Measurements from ENCODE around the gene CAT.

DNA sequence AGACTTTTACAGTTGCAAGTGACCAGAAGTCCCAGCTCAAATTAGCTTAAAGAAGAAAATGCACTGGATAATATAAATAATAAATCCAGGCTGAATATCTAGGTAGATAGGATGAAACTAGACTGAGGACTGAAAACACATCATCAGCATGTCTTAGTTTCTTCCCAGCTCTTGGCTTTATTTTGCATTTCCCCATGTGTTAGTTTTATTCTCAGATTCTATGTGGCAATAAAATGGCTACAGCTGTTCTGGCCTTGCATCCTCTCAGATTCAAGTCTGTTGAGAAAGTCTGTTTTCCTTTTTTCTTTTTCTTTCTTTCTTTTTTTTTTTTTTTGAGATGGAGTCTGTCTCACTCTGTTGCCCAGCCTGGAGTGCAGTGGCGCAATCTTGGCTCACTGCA lies 22.6 kb upstream of the CAT start:
- TF ChIP-seq POLR2A (IDR thresholded peaks at IDR 0.05) (no peak), POLR2AphosphoS5 (IDR thresholded peaks at IDR 0.05) (no peak), EP300 (IDR thresholded peaks at IDR 0.05) (no peak)
- TF ChIP-seq, protein P1, sequence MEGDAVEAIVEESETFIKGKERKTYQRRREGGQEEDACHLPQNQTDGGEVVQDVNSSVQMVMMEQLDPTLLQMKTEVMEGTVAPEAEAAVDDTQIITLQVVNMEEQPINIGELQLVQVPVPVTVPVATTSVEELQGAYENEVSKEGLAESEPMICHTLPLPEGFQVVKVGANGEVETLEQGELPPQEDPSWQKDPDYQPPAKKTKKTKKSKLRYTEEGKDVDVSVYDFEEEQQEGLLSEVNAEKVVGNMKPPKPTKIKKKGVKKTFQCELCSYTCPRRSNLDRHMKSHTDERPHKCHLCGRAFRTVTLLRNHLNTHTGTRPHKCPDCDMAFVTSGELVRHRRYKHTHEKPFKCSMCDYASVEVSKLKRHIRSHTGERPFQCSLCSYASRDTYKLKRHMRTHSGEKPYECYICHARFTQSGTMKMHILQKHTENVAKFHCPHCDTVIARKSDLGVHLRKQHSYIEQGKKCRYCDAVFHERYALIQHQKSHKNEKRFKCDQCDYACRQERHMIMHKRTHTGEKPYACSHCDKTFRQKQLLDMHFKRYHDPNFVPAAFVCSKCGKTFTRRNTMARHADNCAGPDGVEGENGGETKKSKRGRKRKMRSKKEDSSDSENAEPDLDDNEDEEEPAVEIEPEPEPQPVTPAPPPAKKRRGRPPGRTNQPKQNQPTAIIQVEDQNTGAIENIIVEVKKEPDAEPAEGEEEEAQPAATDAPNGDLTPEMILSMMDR (IDR thresholded peaks at IDR 0.05), result no peak
